ENCODE results near the gene ARSJ.

The ARSJ gene

DNA sequence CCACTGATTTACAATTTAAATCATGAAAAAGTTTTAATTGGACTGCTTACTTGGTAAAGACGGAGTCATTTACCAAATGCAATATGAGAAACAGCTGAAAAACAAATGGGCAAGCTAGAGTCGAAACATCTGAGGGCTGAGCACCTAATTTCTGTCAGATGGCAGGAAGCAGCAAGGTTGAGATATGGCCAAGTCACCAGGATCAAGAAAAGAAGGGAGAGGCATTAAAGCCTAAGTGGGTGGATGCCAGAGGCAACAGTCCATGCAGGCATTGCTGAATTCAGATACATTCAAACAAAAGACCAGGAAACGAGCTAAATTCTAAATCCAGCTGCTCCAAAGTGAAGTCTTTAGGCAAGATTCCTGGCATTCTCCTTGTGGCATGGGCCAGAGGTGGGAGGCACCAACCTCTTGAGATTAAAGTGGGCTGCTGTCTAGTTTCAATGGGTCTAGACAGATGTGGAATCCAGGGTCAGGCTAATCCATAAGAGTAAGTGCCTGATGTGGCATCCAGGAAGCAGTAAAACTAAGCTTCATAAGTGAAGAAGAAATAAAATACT lies 8.0 kb upstream of the ARSJ start:
- DNase-seq (ENCODE audit: low spot score): no peak

- no peak for DNase-seq (ENCODE audit: low spot score)
Observed at GRCh38 chr4:113982181-113982580, 2.7 kb upstream of the ARSJ start.

GRCh38 chr4:113981591-113981990 lies 2.1 kb upstream of the ARSJ start:
- no peak for DNase-seq (ENCODE audit: low spot score)

DNA sequence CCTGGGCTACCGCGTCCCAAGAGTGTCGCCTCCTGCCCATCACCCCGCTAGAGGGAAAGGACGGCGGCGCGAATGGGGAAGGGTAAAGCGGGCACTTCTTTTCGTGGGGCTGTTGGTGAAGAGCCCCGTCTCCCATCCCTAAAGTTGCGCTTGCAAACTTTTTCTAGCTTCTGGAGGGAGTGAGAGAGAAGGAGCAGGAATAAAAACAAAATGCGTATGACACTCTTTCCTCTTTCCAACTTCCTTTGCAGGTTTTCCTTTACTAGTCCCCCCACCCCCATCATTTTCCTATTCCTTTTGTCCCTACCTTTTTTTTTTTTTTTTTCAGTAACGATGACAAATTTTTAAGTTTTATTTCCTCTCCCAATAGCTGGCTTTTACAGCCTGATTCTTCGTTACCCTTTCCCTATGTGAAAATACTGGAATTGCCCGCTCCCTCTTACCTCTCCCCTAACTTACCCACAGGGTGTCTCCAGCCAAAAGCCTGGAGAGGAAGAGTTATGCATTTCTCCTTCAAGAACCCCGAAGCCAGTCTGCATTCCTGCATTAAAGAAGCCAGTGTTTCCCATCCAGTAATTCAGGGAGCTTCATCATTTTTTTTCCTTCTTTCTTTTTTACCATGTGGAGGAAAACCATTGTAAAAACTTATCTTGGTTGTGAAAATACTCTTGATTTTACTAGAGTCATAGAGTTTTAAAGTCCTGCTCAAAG lies 613 bp upstream of the ARSJ start:
- DNase-seq (ENCODE audit: low spot score): no peak

GRCh38 chr4:113978561-113979147 lies 793 bp downstream of the ARSJ start:
- no peak for DNase-seq (ENCODE audit: low spot score)

DNA sequence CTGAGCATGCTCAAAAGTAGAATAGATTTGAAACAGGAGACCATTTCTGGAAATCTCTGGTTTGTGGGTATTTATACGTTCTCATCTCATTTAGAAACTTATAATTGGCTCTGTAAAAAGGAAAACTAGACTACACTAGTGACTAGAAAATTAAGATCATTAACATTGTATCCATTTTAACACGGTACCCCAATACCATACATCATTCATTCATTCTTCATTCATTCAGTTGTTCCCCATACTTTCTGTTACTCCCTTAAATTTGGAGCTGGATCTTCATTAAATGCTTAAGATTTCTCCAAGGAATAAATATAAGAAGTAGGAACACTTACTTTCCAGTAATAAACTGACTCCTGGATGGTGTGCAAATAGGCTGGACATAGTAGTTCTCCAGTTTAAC lies 1.3 kb downstream of the ARSJ start:
- DNase-seq (ENCODE audit: low spot score): no peak

DNA sequence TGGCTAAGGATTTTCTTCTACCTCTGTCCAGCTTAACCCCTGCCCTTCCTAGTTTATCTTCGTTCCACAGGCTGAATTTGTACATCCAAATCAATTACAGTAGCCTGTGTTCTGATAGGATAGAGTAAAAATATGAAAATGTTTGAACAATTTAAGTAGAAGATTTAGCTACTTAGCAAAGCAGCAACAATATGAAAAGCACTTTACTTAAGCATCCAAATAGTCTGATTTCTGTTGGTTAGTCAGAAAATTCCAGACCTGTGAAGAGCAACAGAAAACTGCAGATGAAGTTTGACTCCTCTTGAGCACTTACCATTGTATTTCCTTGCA lies 2.0 kb downstream of the ARSJ start:
- DNase-seq (ENCODE audit: low spot score): no peak

- no peak for DNase-seq (ENCODE audit: low spot score)
Observed at GRCh38 chr4:113976741-113977525, 2.5 kb downstream of the ARSJ start.

DNA sequence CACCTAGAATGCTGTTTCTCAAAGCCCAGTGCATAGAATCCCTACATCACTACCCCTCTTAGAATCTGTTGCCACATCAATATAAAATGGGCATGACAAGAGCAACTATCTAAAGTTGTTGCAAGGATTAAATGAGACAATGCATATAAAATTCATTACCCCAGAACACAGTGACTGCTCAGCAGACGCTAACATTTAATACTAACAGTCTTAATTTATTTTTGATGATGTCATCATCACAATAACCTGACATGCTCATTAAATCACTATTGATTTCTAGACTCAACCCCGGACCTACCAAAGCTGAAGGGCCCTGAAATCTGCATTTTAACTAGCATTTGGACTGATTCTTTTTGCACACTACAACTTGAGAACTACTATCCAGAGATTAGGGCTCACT lies 3.9 kb downstream of the ARSJ start:
- DNase-seq (ENCODE audit: low spot score): no peak

DNA sequence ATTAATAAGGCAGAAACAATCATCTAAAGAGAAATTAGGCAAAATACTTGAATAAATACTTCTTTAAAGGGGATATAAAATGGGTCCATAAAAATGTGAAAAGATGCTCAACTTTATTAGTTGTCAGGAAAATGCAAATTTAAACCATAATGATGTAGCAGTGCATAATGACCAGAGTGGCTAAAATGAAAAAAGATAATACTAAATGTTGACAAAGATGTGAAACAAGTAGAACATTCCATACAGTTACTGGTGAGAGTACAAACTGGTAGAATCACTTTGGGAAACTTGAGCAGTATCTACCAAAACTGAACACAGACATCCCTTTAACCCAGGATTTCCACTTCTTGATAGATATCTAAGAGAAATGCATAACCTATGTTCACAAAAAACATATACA lies 5.0 kb downstream of the ARSJ start:
- no peak for DNase-seq (ENCODE audit: low spot score)

DNA sequence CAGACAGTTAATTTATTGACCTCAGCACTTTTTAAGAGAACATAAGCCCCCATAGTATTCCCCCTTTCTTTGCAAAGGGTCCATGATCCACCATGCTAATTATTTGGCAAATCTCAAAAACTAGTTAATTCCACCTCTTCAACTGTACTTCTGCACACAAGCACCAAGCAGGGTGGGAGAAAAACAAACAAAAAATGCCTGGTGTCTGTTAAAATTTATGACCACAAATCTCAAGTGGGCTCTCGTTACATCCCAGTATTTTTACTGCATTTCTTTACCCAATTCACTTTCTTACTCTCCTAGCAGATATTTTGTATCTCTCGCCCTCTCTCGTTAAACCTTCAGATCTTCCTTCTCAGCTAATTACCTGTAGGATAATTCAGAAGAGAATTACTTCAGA lies 6.1 kb downstream of the ARSJ start:
- no peak for DNase-seq (ENCODE audit: low spot score)

- no peak for DNase-seq (ENCODE audit: low spot score)
Observed at GRCh38 chr4:113972781-113973180, 6.7 kb downstream of the ARSJ start.

DNA sequence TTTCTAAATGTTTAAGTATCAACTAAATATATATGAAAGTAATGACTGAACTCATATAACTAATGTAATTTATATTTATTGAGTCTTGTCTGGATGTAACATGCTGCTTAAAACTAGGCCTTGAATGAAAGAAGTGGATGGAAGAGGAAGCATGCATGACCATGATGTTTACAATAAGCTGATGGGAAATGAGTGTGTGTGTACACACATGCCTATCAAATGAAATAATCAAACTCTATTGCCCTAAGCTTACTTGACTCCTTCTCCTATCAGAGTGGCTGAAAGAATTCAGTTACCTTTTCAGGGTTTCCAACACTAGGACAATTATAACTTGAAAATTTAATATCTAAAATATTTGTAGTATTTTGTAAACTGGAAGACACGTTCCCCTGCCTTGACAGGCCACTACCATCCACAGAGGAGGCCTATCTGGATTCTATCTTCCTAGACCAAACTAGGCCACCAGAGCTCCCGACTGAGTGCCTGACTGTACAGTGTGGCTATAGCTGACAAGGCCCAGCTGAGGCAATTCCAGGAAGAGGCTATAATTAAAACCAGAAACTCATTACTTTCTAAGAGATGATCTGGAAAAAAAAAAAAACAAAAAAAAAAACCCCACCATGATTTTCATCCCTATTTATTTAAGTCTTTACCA lies 7.6 kb downstream of the ARSJ start:
- peak; percentile 61 for DNase-seq (ENCODE audit: low spot score)

DNA sequence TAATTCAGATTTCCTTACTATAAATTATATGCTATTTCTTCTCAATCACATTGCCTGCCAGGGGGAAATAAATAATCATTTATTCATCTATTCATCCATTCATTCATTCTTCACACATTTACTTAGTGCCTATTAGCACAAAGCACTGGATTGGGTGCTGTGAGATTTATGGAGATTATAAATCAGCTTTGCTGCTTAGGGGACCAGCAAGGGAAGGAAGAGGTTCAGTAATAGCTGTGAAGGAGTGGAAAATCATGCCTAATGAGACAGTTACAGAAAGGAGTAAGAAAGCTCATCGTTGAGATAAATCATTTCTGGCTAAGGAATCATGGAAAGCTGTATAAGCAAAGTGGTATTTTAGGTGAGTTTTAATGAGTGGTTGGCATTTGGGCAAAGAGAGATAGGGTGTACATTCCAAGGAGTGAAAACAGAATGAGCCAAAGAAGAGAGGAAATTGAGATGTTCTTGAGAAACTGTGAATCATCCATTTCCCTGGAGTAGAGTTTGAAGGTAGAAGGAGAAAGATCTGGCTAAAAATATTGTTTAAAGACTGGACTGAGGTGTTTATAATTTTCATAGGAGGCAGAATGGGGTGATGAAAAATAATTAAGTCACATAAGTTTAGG lies 9.6 kb downstream of the ARSJ start:
- DNase-seq (ENCODE audit: low spot score): no peak

DNA sequence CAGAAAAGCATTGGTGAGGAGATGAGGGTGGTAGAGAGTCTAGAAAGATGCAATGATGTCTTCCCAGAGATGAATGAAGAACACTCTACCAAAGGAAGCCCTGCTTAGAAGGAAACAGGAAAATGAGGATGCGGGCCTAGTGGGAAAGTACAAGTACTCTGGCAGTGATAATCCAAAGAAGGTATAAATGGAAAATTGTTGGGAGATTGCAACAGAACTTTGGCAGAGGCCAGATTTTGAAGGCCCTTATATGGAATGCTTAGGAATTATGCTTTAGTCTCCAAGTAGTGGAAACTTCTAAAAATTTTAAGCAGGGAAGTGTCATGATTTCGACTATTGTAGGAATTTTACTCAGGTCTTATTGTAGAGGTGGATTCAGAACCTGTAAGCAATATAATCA lies 11.0 kb downstream of the ARSJ start:
- DNase-seq (ENCODE audit: low spot score): no peak

GRCh38 chr4:113967687-113968086 lies 11.8 kb downstream of the ARSJ start:
- DNase-seq (ENCODE audit: low spot score): no peak

DNA sequence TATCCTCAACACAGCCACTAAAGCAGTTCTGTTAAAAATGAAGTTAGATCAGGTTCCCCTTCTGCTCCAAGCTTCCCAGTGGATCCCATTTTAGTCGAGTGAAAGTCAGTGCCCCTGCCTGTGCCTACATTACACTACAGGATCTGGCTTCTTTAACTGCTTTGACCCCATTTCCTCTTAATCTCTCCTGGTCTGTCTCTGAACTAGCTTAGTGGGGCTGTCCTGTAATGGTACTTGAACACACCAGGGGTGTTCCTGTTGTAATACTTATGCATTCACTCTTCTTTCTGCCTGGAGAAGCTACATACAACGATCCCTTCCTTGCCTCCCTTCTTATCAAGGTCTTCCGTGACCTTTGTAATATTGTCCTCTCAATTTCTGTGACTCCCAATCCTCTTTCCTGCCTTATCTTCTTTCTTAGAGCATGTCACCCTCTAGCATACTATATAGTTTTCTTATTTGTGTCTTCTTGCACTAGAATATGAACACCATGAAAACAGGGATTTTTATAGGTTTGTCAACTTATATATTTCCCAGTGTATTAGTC lies 16.7 kb downstream of the ARSJ start:
- DNase-seq (ENCODE audit: low spot score): no peak

- no peak for DNase-seq (ENCODE audit: low spot score)
Observed at GRCh38 chr4:113962016-113962347, 17.5 kb downstream of the ARSJ start.

DNA sequence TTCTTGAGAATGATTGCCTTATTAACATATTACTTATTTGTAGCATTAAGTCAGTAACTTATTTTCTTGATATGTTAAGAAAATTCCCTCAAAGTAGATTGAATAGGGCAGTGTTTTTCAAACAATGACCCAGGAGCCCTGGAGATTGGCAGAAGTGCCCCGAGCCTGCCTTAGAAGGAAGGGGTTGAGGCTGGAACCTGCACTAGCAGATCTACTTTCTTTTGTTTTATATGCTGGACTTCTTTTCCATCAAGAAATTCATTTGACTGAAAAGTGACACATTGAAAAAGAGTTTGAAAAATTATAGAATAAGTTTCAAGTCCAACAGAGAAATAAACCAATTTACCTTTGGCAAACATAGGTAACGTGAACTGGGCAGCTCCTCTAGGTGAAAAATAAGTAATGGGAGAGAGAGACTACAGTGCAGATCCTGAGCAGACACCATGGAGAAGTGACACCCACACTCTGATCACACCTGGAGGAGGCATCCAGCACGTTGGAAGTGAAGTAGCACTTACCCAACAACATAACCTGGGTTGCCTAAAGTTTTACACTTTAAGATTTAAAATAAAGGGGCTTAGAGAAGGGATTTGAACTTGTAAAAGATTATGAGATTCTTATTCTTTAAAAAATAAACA lies 18.6 kb downstream of the ARSJ start:
- DNase-seq (ENCODE audit: low spot score): no peak

DNA sequence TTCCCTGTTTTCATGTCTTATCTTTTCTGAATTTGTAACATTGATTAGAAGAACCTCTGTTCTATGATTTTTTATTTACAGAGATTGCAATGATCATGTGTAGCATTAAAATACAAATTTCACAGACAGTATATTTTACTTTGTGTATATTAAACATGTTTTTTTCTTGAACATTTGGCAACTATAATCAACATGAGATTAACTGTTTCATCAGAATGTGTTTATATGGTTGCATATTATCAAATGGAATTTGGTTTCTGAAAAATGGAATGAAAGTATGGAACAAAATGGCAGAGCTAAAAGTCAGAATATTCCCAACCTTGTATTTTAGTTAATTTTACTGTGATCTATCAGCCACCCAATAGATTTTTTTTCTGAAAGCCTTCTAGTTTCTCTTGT lies 19.9 kb downstream of the ARSJ start:
- DNase-seq (ENCODE audit: low spot score): no peak

DNA sequence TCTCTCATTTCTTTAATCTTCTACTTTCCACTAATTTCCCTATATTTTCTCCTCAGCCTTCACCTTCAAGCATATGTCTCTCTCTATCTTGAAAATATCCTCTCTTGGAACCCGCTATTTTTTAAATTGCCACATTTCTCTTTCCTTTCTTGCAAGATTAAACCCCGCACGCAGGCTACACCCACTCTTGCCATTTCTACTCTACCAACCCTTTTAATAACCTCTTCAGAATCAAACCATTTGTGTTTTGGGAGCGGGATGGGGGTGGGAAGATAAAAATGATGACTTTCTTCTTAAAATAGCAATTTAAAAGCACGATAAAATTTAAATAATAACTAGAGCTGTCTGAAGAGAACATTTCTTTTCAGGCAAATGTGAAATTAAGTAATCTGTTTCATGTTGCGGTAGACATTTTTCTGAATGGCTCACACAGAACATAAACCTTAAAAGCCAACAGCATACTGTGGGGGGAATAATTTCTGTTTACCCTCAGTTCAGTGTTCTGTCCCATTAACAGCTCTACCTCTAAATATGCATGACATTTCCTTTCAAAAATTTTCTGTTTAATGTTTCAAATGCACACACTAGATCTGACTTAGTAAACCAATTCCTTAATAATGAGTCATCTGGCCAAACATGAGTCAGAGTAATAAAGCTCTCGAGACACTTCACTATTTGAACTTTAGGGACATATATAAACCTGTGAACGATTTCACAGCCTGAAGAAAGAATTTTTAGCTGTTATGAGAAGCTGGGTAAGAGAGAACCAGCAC lies 20.5 kb downstream of the ARSJ start:
- DNase-seq (ENCODE audit: low spot score): peak; percentile 47

All from AG20443 (cell line).